Measurements from ENCODE around the gene CD300A.
A peak's percentile ranks its signal among the peaks of the same experiment; 100 is the strongest.

The CD300A gene

GRCh38 chr17:74514632-74515334 is 48.3 kb downstream of the CD300A start (continued):
- TF ChIP-seq REST (tag by site-specific recombination; IDR thresholded peaks at IDR 0.05), result no peak
- TF ChIP-seq ZNF335 (tag by site-specific recombination; conservative IDR thresholded peaks at IDR 0.05), result no peak; the same call in 1 of the 2 replicates
- peak; percentile 53 for TF ChIP-seq INSM2 (tag by site-specific recombination; IDR thresholded peaks at IDR 0.05)
- TF ChIP-seq ZNF621 (tag by site-specific recombination; IDR thresholded peaks at IDR 0.05), result peak; percentile 88
- no peak for TF ChIP-seq ZFP69B (tag by site-specific recombination; IDR thresholded peaks at IDR 0.05)
- TF ChIP-seq ZNF26 (tag by site-specific recombination; IDR thresholded peaks at IDR 0.05), result peak; percentile 63
- no peak for TF ChIP-seq ZSCAN30 (tag by site-specific recombination; IDR thresholded peaks at IDR 0.05)
- TF ChIP-seq ZNF560 (tag by site-specific recombination; IDR thresholded peaks at IDR 0.05; ENCODE audit: borderline replicate concordance), result no peak
- 0 out of 2 replicates have a peak, but pooled peaks have one; percentile 35 for TF ChIP-seq ZNF501 (tag by site-specific recombination; IDR thresholded peaks at IDR 0.05)
- TF ChIP-seq ZFP41 (tag by site-specific recombination; IDR thresholded peaks at IDR 0.05; ENCODE audit: borderline replicate concordance), result no peak
- TF ChIP-seq ZNF670 (tag by site-specific recombination; IDR thresholded peaks at IDR 0.05; ENCODE audit: low read depth), result peak; percentile 60; the same call in 1 of the 2 replicates
- peak; percentile 65 for TF ChIP-seq ZNF324 (tag by site-specific recombination; IDR thresholded peaks at IDR 0.05)
- TF ChIP-seq, protein P1, sequence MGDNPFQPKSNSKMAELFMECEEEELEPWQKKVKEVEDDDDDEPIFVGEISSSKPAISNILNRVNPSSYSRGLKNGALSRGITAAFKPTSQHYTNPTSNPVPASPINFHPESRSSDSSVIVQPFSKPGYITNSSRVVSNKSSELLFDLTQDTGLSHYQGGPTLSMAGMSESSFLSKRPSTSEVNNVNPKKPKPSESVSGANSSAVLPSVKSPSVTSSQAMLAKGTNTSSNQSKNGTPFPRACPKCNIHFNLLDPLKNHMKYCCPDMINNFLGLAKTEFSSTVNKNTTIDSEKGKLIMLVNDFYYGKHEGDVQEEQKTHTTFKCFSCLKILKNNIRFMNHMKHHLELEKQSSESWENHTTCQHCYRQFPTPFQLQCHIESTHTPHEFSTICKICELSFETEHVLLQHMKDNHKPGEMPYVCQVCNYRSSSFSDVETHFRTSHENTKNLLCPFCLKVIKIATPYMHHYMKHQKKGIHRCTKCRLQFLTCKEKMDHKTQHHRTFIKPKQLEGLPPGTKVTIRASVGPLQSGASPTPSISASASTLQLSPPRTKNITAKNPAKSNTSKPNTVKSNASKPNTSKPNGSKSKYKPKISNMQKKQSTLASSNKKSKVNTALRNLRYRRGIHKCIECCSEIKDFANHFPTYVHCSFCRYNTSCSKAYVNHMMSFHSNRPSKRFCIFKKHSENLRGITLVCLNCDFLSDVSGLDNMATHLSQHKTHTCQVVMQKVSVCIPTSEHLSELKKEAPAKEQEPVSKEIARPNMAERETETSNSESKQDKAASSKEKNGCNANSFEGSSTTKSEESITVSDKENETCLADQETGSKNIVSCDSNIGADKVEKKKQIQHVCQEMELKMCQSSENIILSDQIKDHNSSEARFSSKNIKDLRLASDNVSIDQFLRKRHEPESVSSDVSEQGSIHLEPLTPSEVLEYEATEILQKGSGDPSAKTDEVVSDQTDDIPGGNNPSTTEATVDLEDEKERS (tag by site-specific recombination; IDR thresholded peaks at IDR 0.05), result peak; percentile 77
- no peak for TF ChIP-seq ZNF280C (tag by site-specific recombination; IDR thresholded peaks at IDR 0.05)
- peak; percentile 21; the same call in 1 of the 2 replicates for TF ChIP-seq ZXDB (tag by site-specific recombination; IDR thresholded peaks at IDR 0.05)
- TF ChIP-seq ZNF623 (tag by site-specific recombination; IDR thresholded peaks at IDR 0.05), result peak; percentile 32
- TF ChIP-seq ZNF146 (tag by site-specific recombination; IDR thresholded peaks at IDR 0.05), result no peak; the same call in 1 of the 2 replicates
- TF ChIP-seq ZSCAN5A (tag by site-specific recombination; IDR thresholded peaks at IDR 0.05), result no peak
- TF ChIP-seq GLI2 (tag by site-specific recombination; IDR thresholded peaks at IDR 0.05; ENCODE audit: borderline replicate concordance, low read depth), result no peak
- TF ChIP-seq ZNF114 (tag by site-specific recombination; IDR thresholded peaks at IDR 0.05), result no peak
- TF ChIP-seq ZNF785 (tag by site-specific recombination; IDR thresholded peaks at IDR 0.05), result peak; percentile 11; the same call in 1 of the 2 replicates
- TF ChIP-seq, protein P2, sequence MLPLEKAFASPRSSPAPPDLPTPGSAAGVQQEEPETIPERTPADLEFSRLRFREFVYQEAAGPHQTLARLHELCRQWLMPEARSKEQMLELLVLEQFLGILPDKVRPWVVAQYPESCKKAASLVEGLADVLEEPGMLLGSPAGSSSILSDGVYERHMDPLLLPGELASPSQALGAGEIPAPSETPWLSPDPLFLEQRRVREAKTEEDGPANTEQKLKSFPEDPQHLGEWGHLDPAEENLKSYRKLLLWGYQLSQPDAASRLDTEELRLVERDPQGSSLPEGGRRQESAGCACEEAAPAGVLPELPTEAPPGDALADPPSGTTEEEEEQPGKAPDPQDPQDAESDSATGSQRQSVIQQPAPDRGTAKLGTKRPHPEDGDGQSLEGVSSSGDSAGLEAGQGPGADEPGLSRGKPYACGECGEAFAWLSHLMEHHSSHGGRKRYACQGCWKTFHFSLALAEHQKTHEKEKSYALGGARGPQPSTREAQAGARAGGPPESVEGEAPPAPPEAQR (tag by site-specific recombination; IDR thresholded peaks at IDR 0.05), result peak; percentile 77; the same call in 1 of the 2 replicates
- no peak for TF ChIP-seq KLF16 (tag by site-specific recombination; IDR thresholded peaks at IDR 0.05)
